ENCODE results near the gene ZNF605.
A peak's percentile ranks its signal among the peaks of the same experiment; 100 is the strongest.
"Not testable (repeated sequence)": the region's sequence is repeated elsewhere in the genome, so short reads cannot be mapped to it uniquely, and the experiment has no call there.

Gene ZNF605

GRCh38 chr12:132956011-132956788 lies at the start of gene ZNF605:
ZNF605 (minus strand) TSS chr12:132956306; CDS start chr12:132945635, 10,671 bp downstream.
- DNase-seq: no peak

GRCh38 chr12:132998741-132999140 lies 42.6 kb upstream of the ZNF605 start:
- DNase-seq: no peak

- DNase-seq: no peak
Measured at GRCh38 chr12:132986885-132987225, 30.7 kb upstream of the ZNF605 start.

GRCh38 chr12:132986001-132986884 lies 30.1 kb upstream of the ZNF605 start, which contains the start of gene ZNF26:
ZNF26 (plus strand) TSS chr12:132986367; CDS start chr12:132986841, 474 bp downstream.
- peak; percentile 65 for DNase-seq

GRCh38 chr12:132976870-132977269 lies 20.8 kb upstream of the ZNF605 start:
- not testable (repeated sequence) for DNase-seq

- DNase-seq: no peak
Measured at GRCh38 chr12:132972374-132972773, 16.3 kb upstream of the ZNF605 start.

- no peak for DNase-seq
Measured at GRCh38 chr12:132967736-132968135, 11.6 kb upstream of the ZNF605 start.

- no peak for DNase-seq
Measured at GRCh38 chr12:132966676-132967415, 10.7 kb upstream of the ZNF605 start.

- no peak for DNase-seq
Measured at GRCh38 chr12:132965796-132966195, 9.7 kb upstream of the ZNF605 start.

- DNase-seq: not testable (repeated sequence)
Measured at GRCh38 chr12:132963947-132964346, 7.8 kb upstream of the ZNF605 start.

- not testable (repeated sequence) for DNase-seq
Measured at GRCh38 chr12:132961790-132962189, 5.7 kb upstream of the ZNF605 start.

GRCh38 chr12:132955094-132956010 lies 754 bp downstream of the ZNF605 start:
- DNase-seq: no peak

GRCh38 chr12:132954471-132955048 lies 1.5 kb downstream of the ZNF605 start:
- DNase-seq: no peak

GRCh38 chr12:132953771-132954170 lies 2.3 kb downstream of the ZNF605 start:
- DNase-seq: no peak

GRCh38 chr12:132953163-132953425 lies 3.0 kb downstream of the ZNF605 start:
- DNase-seq: no peak

- no peak for DNase-seq
Measured at GRCh38 chr12:132952371-132953162, 3.5 kb downstream of the ZNF605 start.

- no peak for DNase-seq
Measured at GRCh38 chr12:132951649-132952048, 4.5 kb downstream of the ZNF605 start.

GRCh38 chr12:132950844-132951535 lies 5.1 kb downstream of the ZNF605 start:
- DNase-seq: no peak

GRCh38 chr12:132949936-132950837 lies 5.9 kb downstream of the ZNF605 start:
- DNase-seq: no peak
